Spleen (tissue), 11 donors: ENCODE measurements around the gene FRK. TPM values are rescaled to one million over a fixed set of nuclear protein-coding genes. Genes with fewer than 3 reads are reported as not detected.

Source experiments
- DNase-seq: peaks from one replicate; pipeline ENCODE4 v3.0.0-alpha.2; 2020
- H3K27ac ChIP-seq, 8 donors: fragments of 200-600 bp; sonication (generic) in 7 of 8; 1 replicate in 4 of 8; 2 replicates in 4 of 8; pipeline versions ENCODE4 v1.5.0 to v1.8.0; 2016 to 2021; ENCODE audit warnings: inconsistent platforms in 4 of 8, mild to moderate bottlenecking in 4 of 8, moderate library complexity in 1 of 8
- H3K27me3 ChIP-seq, 7 donors: fragments of 200-600 bp; sonication (generic) in 6 of 7; replicated peaks in 1 of 7; 1 replicate in 4 of 7; 2 replicates in 3 of 7; pipeline versions ENCODE4 v1.5.0 to v1.8.0; 2016 to 2021; ENCODE audit warnings: inconsistent platforms in 3 of 7, mild to moderate bottlenecking in 1 of 7
- H3K36me3 ChIP-seq, 6 donors: fragments of 200-600 bp; sonication (generic) in 5 of 6; 1 replicate in 4 of 6; 2 replicates in 2 of 6; pipeline versions ENCODE4 v1.5.0 to v1.8.0; 2016 to 2021; ENCODE audit warnings: inconsistent platforms in 2 of 6
- H3K4me1 ChIP-seq, 6 donors: fragments of 200-600 bp; sonication (generic) in 5 of 6; 1 replicate in 3 of 6; 2 replicates in 3 of 6; pipeline versions ENCODE4 v1.5.0 to v1.8.0; 2016 to 2021; ENCODE audit warnings: inconsistent platforms in 3 of 6
- H3K4me3 ChIP-seq, 8 donors: fragments of 200-600 bp; sonication (generic) in 7 of 8; 1 replicate in 4 of 8; 2 replicates in 4 of 8; pipeline versions ENCODE4 v1.5.0 to v1.8.0; 2016 to 2021; ENCODE audit warnings: inconsistent platforms in 4 of 8, mild to moderate bottlenecking in 4 of 8, moderate library complexity in 2 of 8
- H3K9me3 ChIP-seq, 8 donors: fragments of 200-600 bp; sonication (generic) in 7 of 8; 1 replicate in 4 of 8; 2 replicates in 4 of 8; pipeline versions ENCODE4 v1.5.0 to v1.8.0; 2016 to 2021; ENCODE audit warnings: inconsistent platforms in 4 of 8
- POLR2A ChIP-seq, 3 donors: fragments of 450-650 bp; IDR thresholded peaks; one replicate each; pipeline ENCODE4 v1.5.1; 2017; ENCODE audit warnings: antibody characterized with exemption in 3 of 3, mild to moderate bottlenecking in 1 of 3
- POLR2AphosphoS5 ChIP-seq, 3 donors: sonication (generic); formaldehyde crosslinking; IDR thresholded peaks; one replicate each; pipeline ENCODE4 v1.5.1; 2017; ENCODE audit warnings: antibody characterized with exemption in 3 of 3
- WGBS, 5 donors: extraction: QIAGEN DNeasy Blood & Tissue Kit in 3 of 5; methylation state at CpG; one replicate each; pipeline versions ENCODE4 v1.1.5 to v1.1.7; 2013 to 2018; 5-methylcytosine and 5-hydroxymethylcytosine counted together
- intact Hi-C: fragments of 100-400 bp; cut with DNase I; formaldehyde crosslinking; loops from one replicate; pipeline ENCODE4 v1.15.0; 2023; ENCODE audit warnings: low total_unique reads
- polyA plus RNA-seq, 3 donors: library from polyadenylated mRNA; stranded (reverse); fragments of 200-250 nt; gene quantifications; one replicate each; pipeline ENCODE4 v1.2.1, GENCODE V29; 2013
- total RNA-seq, 7 donors: library from RNA; depleted of rRNA in 3 of 7; stranded (reverse); fragments of >200 nt in 3 of 7; fragmentation: NEBNext Ultra II Directional in 4 of 7; extraction: Animal tissue kit (Norgen Biotek cat#: 25700) in 4 of 7; gene quantifications; one replicate each; pipeline versions ENCODE4 v1.1.0 to v1.2.1, GENCODE V29; 2016 to 2021
- TF ChIP-seq, protein P1 (sequence below), 11 experiments: fragments of 200-600 bp in 7 of 11; fragments of 450-650 bp in 4 of 11; sonication (generic) in 4 of 11; IDR thresholded peaks in 8 of 11; conservative IDR thresholded peaks in 3 of 11; 1 replicate in 7 of 11; 2 replicates in 4 of 11; pipeline versions ENCODE4 v1.4.0 to v1.8.0; 2016 to 2021; ENCODE audit warnings: antibody characterized with exemption in 11 of 11, inconsistent platforms in 4 of 11, mild to moderate bottlenecking in 1 of 11
- donor health status: healthy with polysubstance abuse.
- donor health status: DM: no; HTN: no; CAD: no; lungs with moderate emphysema.
- donor health status: DM: no; HTN: no; CAD: no.
- donor health status: Bipolar disorder and iron deficiency.
- donor health status: healthy.
- donor health status: DM: no; HTN: no; CAD: no.
- donor health status: DM: yes; HTN: yes; CAD: no.

The FRK gene
- total and polyA plus RNA-seq, 10 donors, result 0.20 to 2.8 (median 0.78) TPM

DNA sequence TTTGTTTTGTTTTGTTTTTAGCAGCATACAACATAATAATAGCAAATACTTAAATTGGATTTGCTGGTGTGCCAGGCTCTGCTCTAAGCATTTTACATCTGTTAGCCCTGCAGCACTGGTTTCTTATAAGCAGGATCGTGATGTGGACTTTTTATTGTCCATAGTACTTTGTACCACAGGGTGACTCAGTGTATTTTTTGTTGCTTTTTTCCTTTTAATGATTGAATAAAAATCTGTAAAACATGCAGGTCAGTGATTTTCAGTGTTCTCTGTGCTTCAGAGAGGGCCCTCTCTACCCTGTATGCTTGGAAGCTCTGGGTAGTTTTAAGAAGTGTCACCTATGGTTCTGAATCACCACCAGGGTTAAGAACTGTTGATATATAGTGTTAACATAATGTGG is 43.9 kb upstream of the FRK start:
- peaks cover 0 to 29% (median 15%) of the 10 kb centered on the region in 6 donors for H3K36me3 ChIP-seq
- 92 to 100% (median 99%) methylated on average over 1 of the region's 1 CpG for WGBS, 5 donors
- no peaks in the 10 kb centered on the region for H3K9me3 ChIP-seq
- no peak overlapping the region for H3K27ac ChIP-seq
- H3K4me1 ChIP-seq, result peaks cover 24 to 80% (median 52%) of the 10 kb centered on the region in 6 donors
- DNase-seq, result no peak
- intact Hi-C loops, result no loop called here
- no peaks in the 10 kb centered on the region for H3K27me3 ChIP-seq
- TF ChIP-seq, protein P1, sequence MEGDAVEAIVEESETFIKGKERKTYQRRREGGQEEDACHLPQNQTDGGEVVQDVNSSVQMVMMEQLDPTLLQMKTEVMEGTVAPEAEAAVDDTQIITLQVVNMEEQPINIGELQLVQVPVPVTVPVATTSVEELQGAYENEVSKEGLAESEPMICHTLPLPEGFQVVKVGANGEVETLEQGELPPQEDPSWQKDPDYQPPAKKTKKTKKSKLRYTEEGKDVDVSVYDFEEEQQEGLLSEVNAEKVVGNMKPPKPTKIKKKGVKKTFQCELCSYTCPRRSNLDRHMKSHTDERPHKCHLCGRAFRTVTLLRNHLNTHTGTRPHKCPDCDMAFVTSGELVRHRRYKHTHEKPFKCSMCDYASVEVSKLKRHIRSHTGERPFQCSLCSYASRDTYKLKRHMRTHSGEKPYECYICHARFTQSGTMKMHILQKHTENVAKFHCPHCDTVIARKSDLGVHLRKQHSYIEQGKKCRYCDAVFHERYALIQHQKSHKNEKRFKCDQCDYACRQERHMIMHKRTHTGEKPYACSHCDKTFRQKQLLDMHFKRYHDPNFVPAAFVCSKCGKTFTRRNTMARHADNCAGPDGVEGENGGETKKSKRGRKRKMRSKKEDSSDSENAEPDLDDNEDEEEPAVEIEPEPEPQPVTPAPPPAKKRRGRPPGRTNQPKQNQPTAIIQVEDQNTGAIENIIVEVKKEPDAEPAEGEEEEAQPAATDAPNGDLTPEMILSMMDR (IDR thresholded peaks at IDR 0.05 in 8 of 11, conservative IDR thresholded peaks at IDR 0.05 in 3 of 11), result no peak
- no peak for TF ChIP-seq POLR2A (IDR thresholded peaks at IDR 0.05)
- TF ChIP-seq POLR2AphosphoS5 (IDR thresholded peaks at IDR 0.05), result no peak
- no peak overlapping the region for H3K4me3 ChIP-seq

DNA sequence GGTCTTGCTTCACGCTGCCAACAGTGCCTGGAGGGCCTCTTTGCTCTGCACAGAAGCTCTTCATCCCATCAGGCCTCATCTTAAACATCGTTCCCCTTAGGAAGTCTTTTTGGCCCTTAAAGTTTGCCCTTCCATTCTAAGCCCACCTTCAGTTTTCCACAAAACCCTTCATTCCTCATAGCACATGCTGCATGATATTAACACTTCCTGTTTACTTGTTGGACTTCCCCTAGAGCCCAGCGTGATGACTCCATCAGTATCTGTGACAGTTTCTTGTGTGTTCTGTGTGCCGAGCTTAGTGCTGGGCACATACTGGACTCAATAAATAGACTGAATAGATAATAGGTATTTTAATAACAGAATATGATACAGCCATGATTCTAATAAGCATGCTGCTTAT is 42.2 kb upstream of the FRK start:
- Histone ChIP-seq H3K4me1 (peaks cover 24 to 77% (median 55%) of the 10 kb centered on the region in 6 donors), H3K4me3 (peak overlapping the region in 1 of 8 donors; percentile 8), H3K27ac (peak overlapping the region in 2 of 8 donors; percentile 0 to 98), H3K27me3 (no peaks in the 10 kb centered on the region), H3K9me3 (no peaks in the 10 kb centered on the region), H3K36me3 (peaks cover 0 to 12% (median 0%) of the 10 kb centered on the region in 6 donors)
- WGBS, 5 donors, result 59 to 71% (median 63%) methylated on average over 4 of the region's 4 CpGs
- TF ChIP-seq POLR2A (IDR thresholded peaks at IDR 0.05) (no peak), POLR2AphosphoS5 (IDR thresholded peaks at IDR 0.05) (no peak)
- TF ChIP-seq, protein P1 (IDR thresholded peaks at IDR 0.05 in 8 of 11, conservative IDR thresholded peaks at IDR 0.05 in 3 of 11), result no peak
- intact Hi-C loops, result no loop called here
- DNase-seq, result no peak

DNA sequence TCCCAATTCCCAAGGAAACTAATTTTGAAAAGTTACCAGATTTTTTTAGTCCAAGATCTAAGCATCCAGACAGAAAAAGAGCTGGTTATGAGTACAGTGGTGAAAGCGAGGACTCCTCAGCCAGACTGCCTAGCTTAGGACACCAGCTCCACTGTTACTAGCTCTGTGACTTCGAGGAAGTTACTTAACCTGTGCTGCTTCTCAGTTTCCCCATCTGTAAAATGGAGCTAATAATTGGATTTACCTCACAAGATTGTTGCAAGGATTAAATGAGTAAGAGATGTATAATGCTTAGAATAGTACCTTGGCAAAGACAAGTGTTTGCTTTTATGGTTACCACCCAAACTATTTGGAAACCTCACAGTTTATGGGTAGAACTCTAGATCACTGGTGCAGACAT is 41.1 kb upstream of the FRK start:
- peaks cover 0 to 3% (median 0%) of the 10 kb centered on the region in 6 donors for H3K36me3 ChIP-seq
- no peak for TF ChIP-seq POLR2AphosphoS5 (IDR thresholded peaks at IDR 0.05)
- TF ChIP-seq POLR2A (IDR thresholded peaks at IDR 0.05), result no peak
- intact Hi-C loops, result no loop called here
- H3K4me1 ChIP-seq, result peaks cover 24 to 73% (median 53%) of the 10 kb centered on the region in 6 donors
- peaks cover 0 to under 1% (median 0%) of the 10 kb centered on the region in 8 donors for H3K9me3 ChIP-seq
- H3K27me3 ChIP-seq, result no peaks in the 10 kb centered on the region
- DNase-seq, result no peak
- peak overlapping the region; percentile 69 to 92 (median 82) for H3K4me3 ChIP-seq
- peak overlapping the region in 7 of 8 donors; percentile 95 to 99 (median 96) for H3K27ac ChIP-seq
- 58 to 75% (median 64%) methylated on average over 2 of the region's 2 CpGs for WGBS, 5 donors

DNA sequence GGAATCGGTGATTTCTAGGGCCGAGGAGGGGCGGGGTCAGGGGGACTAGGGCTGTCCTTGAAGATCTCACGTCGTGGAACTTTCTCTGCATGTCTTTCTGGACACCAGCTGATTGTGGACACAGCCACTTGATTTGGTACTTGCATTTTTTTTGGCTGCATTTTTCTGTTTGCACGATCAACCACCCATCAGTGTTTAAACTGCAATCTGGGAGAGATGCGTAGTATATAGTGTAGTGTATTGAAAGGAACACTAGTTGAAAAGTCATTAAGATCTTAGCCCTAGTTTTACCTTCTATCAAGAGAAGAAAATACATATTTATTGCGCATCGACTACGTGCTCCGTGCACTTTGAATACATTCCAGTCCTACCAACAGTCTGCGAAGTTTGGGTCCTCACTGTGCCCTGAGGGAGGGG is 40.6 kb upstream of the FRK start:
- peaks cover 0 to 5% (median 4%) of the 10 kb centered on the region in 8 donors for H3K9me3 ChIP-seq
- no peaks in the 10 kb centered on the region for H3K27me3 ChIP-seq
- H3K27ac ChIP-seq, result peak overlapping the region; percentile 95 to 99 (median 96)
- H3K4me3 ChIP-seq, result peak overlapping the region; percentile 69 to 92 (median 82)
- 0 to 2% (median 1%) methylated on average over 12 of the region's 12 CpGs for WGBS, 5 donors
- DNase-seq, result no peak
- TF ChIP-seq POLR2AphosphoS5 (IDR thresholded peaks at IDR 0.05) (no peak), POLR2A (IDR thresholded peaks at IDR 0.05) (no peak)
- TF ChIP-seq, protein P1 (IDR thresholded peaks at IDR 0.05 in 8 of 11, conservative IDR thresholded peaks at IDR 0.05 in 3 of 11), result no peak
- peaks cover 24 to 68% (median 52%) of the 10 kb centered on the region in 6 donors for H3K4me1 ChIP-seq
- no peaks in the 10 kb centered on the region for H3K36me3 ChIP-seq
- intact Hi-C loops, result no loop called here
